DLD1 (cell line): ENCODE measurements around the gene AKAP5.

Experiments used
- in situ Hi-C: cut with HindIII; loops from 2 replicates; pipeline ENCODE4 v1.10.0; 2017; ENCODE audit warnings: low sequenced_read_pairs

The AKAP5 gene

DNA sequence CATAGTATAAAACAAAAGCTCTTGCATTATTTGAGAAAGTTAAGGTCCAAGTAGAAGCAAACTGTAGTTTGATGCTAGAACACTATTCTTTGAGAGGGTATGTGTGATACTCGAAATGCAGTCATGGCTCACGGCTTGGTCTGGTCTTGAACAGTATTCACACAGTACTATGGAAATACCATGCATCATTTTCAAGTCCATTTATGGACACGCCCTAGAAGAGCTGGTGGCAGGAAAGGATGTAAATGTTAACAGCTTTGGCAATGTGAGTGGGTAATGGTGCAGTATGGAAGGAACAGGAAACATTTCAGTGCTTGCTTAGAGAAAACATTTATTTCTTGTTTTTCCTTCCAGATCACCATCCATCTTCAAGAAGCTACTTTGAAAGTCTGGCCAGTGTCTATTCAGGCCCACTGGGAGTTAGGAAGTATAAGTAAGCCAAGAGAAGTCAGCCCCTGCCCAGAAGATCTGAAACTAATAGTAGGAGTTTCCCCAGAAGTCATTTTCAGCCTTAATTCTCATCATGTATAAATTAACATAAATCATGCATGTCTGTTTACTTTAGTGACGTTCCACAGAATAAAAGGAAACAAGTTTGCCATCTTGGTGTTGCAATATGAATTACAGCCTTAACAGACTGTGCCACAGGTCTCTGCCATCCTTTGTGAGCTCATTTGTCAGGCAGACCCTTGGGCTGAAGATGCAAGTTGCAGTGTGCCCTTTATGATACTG, 5.7 kb upstream of the AKAP5 start:
- in situ Hi-C loops = no loop called here

DNA sequence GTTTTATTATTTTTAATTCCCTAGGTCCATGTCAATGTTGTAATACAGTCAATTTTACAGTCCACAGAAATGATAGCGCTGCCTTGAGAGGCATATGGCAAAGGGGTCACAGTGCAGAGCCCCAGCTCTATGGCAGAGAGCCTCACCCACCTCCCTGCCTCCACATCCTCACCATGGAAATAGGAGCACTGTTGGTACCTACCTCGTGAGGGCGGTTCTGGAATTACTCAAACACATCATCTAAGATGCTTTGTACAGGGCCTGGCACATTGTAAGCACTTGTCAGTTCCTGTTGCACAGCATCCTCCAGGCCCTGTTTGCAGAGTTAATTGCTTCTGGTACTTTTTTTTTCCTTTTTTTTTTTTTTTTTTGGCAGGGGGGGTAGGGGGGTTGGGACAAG, 4.1 kb upstream of the AKAP5 start:
- in situ Hi-C loops = no loop called here

GRCh38 chr14:64463195-64463594, 2.1 kb upstream of the AKAP5 start:
- in situ Hi-C loops = no loop called here

GRCh38 chr14:64463873-64464272, 1.4 kb upstream of the AKAP5 start:
- in situ Hi-C loops = no loop called here

- in situ Hi-C loops = no loop called here
Observed at GRCh38 chr14:64464651-64465050, 648 bp upstream of the AKAP5 start.

DNA sequence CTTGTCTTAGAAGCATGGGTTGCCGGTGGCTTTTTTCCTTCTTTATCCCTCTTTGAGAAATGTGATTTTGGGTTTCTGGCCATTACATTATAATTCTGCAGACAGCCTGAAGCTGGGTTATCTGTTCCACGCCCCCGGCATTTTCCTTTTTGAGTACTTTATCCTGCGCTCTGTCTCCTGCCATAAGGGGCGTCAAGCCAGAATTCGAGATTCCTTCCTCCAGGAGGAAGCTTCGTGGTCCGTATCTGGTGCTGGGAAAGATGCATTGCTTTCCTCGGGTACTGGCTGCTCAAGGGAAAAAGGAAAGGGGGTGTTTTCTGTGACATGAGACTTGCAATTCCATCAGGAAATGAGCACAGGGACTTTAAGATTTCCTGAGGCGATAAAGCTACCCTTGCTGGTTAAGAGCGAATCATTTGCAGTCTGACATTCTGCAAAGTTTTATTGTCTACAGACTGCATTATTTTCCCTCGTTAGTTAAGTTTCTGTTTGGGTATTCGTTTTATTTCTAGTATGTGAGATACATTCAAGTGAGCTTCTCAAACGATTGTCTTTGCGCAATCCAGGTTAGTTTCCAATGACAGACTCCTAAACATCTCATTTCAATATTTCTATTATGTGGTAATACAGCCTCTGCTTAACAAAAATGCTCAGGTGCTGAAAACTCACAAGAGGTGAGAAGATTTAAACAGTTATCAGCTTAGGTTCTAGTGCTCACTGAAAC, 694 bp downstream of the AKAP5 start:
- in situ Hi-C loops = no loop called here

- in situ Hi-C loops = no loop called here
Observed at GRCh38 chr14:64467101-64467500, 1.8 kb downstream of the AKAP5 start.

DNA sequence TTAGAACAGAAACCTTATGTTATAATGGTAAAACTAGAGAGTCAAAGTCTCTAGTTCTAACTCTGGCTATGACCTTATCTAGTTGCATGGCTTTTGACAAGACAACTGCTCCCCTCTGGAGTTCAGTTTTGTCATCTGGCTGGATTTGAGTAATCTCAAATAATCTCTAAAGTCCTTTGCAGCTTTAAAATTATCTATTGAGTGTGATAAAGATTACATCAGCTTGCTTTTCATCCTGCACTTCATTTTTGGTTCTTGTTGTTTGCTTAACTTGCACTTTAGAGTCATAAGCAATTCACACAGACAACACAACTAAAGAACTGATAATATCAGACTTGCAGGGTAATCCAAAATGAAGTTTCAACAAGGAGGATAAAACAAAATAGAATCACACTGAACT, 2.3 kb downstream of the AKAP5 start:
- in situ Hi-C loops = no loop called here

GRCh38 chr14:64468451-64468850, 3.2 kb downstream of the AKAP5 start:
- in situ Hi-C loops = no loop called here

DNA sequence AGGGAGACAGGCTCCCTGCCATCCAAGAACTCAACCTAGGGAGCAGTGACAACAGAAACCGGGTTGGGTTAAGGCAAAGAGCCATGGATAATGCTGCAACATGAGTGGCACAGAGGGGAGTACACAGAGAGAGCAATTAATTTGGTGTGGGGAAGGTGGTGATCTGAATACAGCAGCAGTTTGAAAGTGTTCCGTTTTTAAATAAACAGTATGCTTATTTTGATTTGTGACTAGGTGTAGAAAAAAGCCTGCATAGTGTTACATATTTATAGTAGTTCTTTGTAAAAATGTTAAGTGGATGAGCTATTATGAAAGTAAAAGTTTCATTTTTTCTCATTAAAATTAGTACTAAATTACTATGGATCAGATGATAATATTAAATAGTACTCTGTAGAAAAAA, 8.7 kb downstream of the AKAP5 start:
- in situ Hi-C loops = no loop called here

GRCh38 chr14:64474698-64475097, 9.4 kb downstream of the AKAP5 start:
- in situ Hi-C loops = no loop called here

GRCh38 chr14:64475585-64476273, 10.4 kb downstream of the AKAP5 start:
- in situ Hi-C loops = no loop called here

- in situ Hi-C loops = no loop called here
Observed at GRCh38 chr14:64476438-64476837, 11.1 kb downstream of the AKAP5 start.

GRCh38 chr14:64478634-64479250, 13.4 kb downstream of the AKAP5 start:
- in situ Hi-C loops = no loop called here

DNA sequence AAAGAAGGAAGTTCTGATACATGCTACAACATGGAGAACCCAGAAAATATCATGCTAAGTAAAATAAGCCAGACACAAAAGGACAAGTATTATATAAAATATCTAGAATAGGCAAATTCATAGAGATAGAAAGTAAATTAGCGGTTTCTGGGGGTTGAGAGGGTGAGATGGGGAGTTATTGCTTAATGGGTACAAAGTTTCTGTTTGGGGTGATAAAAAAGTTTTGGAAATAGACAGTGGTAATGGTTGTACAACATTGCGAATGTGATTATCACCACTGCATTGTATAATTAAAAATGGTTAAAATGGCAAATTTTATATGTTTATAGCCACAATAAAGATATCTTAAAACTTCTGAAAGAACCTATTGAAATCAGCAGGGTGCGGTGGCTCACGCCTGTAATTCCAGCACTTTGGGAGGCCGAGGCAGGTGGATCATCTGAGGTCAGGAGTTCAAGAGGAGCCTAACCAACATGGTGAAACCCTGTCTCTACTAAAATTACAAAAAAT, 23.3 kb downstream of the AKAP5 start:
- in situ Hi-C loops = no loop called here

- in situ Hi-C loops = no loop called here
Observed at GRCh38 chr14:64491637-64492036, 26.3 kb downstream of the AKAP5 start.

DNA sequence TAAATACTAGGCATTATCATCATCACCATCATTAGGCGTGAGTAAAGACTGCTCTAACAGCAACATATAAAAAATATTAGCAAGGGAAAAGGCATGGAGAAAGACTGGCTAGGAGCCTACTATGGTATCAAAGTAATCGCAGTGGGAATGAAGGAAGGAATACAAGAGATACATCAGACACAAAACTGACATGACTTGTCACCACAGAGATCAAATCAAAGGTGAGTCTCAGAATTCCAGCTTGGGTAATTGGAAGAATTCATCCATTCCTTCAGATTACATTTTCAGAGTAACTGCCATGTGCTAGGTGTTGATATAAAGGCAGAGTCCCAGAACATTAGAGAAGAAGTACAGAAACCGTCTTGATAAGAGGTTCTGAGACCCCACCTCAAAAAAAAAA, 28.2 kb downstream of the AKAP5 start:
- in situ Hi-C loops = no loop called here

DNA sequence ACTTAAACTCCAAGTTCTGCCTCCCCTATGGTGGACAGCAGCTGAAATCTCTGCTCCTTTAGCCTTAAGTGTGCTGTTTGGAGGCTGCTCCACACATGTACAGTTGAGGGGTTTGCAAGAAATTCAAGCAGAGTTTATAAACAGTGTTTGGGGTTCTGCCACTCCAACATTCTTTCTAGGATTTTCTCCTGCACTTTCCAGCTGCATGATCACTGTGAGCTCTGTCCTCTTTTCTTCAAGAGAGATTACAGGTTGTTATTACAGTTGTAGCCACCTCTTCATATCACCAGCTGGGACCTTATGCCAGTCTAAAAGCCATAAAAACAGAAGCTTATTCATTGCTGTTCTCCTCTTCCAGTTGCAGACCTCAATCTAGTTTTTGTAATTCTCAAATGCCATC, 30.0 kb downstream of the AKAP5 start:
- in situ Hi-C loops = no loop called here

GRCh38 chr14:64496764-64497163, 31.5 kb downstream of the AKAP5 start:
- in situ Hi-C loops = no loop called here

- in situ Hi-C loops = no loop called here
Observed at GRCh38 chr14:64500088-64500487, 34.8 kb downstream of the AKAP5 start.

- in situ Hi-C loops = no loop called here
Observed at GRCh38 chr14:64501411-64502171, 36.3 kb downstream of the AKAP5 start.
